ENCODE results near the gene PLCL2.

The PLCL2 gene

DNA sequence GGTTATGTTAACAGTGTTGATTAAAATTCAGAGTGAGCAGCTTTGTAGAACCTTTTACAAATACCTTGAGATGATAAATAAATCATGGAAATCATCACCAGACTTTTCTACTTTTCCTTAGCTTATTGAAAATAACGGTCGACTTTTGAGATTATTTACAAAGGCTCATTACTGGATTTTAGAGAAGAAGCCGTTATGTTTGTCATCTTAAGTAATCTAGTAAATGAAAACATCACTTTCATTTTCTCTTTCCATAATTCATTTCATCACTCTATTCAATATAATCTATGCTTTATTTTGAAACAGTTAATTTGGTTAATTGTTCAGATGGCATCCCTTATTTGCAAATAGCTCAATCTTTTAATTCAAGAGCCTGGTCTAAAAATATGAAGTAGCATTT lies 3.6 kb downstream of the PLCL2 start:
- Histone ChIP-seq H3K27me3 (ENCODE audit: insufficient read depth, low read length) (peaks cover 3% of the 10 kb centered on the region), H3K4me1 (ENCODE audit: insufficient read depth, low read length) (peaks cover 7% of the 10 kb centered on the region), H2AFZ (ENCODE audit: low read depth, low read length) (no peak overlapping the region), H3K36me3 (ENCODE audit: insufficient read depth, low read length) (no peaks in the 10 kb centered on the region), H3K9me3 (ENCODE audit: low read length) (no peaks in the 10 kb centered on the region), H3K4me3 (ENCODE audit: low read length) (no peak overlapping the region)

DNA sequence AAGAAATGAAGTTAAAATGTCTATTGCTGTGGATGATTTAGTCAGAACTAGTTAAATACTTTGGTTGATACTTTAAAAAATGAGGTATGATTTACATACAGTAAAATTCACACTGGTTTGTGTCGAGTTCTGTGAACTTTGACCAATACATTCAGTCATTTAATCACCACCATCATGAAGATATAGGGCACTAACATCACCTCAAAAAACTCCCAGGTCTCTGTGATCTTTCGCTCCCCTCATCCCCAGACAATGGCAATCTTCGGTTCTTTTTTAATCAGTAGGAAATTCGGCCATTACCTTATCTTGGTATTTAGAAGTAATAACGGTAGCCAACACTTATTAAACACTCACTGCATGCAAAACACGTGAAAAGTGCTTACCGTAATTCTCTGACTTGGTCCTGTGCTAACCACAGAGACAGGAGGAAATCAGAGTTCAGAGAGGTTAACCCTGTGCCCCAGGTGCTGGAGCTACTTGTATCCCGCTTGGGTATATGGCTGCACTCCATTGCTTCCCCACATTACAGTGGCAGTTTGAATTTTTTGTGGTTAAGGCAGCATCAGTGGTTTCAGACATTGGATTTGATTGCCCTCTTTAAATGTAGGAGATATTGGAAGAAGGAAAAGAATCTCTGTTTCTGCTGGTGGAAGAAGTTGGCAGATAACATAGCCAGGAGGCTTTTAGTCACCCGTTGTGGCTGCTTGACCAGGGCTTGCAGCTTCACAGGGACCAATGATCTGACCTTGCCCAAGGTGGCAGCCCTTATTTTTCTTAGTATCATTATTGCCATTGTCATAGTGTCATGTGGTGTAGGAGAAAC lies 4.2 kb downstream of the PLCL2 start:
- Histone ChIP-seq H2AFZ (ENCODE audit: low read depth, low read length) (no peak overlapping the region), H3K4me1 (ENCODE audit: insufficient read depth, low read length) (peaks cover 7% of the 10 kb centered on the region), H3K9me3 (ENCODE audit: low read length) (no peaks in the 10 kb centered on the region), H3K4me3 (ENCODE audit: low read length) (no peak overlapping the region), H3K27me3 (ENCODE audit: insufficient read depth, low read length) (no peaks in the 10 kb centered on the region), H3K36me3 (ENCODE audit: insufficient read depth, low read length) (no peaks in the 10 kb centered on the region)

DNA sequence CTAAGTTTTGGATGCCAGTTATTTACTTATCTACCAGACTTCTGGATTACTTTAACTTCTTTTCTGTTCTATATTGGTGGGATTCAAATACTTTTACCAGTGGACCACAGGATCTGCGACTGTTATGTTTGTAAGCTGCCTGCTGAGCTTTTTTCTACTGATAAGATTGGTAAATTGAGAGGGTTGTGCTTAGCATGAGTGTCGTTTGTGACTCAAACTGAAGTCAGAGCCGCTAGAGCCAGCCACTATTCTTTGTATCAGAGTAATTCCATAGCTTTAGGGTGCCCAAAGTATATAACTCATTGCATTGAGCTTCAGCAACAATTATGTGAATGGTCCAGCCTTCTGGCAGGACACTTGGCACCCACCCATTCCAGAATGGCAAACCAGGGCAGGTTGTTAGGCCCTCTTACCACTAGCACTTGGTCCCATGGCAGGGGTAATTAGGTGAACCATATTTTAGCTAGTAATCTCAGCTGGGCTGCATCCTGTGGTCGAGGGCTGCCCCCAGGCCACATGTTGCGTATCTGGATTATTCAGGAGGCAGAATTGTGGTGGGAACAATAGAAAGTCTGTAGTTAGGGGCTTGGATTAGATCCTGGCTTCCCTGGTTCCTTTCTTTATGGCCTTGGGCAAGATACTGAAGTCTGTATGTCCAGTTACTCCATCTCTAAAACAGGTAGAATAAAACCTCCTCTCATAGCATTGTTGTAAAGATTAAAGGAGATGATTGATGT lies 6.0 kb downstream of the PLCL2 start:
- no peaks in the 10 kb centered on the region for H3K27me3 ChIP-seq (ENCODE audit: insufficient read depth, low read length)

DNA sequence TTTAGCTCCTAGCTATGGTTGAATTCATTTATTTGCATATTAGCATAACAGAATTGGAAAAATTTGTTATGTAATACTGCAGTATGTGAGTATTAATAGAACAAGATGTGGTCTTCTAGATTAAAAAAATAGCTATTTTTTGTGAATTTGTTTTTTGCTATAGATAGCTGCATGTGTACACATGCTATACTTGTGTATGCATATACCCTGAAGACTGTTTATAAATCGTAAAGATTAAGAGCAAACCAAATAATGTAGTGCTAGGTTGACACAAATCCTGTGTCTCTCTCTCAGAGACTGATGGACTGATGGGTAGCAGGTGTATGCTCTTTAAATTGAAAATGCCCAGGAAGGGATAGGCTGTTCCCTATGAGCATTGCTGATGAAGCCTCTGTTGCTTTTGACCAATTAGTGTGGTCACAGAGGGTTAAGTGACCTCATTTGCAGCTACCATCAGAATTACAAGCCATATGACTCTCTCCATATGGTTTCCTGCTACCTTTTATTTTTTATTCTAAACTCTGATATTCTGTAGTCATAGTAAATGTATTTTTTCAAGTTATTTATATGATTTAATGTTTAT lies 9.0 kb downstream of the PLCL2 start:
- Histone ChIP-seq H3K4me3 (ENCODE audit: low read length) (no peak overlapping the region), H3K9me3 (ENCODE audit: low read length) (no peaks in the 10 kb centered on the region), H3K4me1 (ENCODE audit: insufficient read depth, low read length) (no peaks in the 10 kb centered on the region), H3K36me3 (ENCODE audit: insufficient read depth, low read length) (no peaks in the 10 kb centered on the region), H3K27me3 (ENCODE audit: insufficient read depth, low read length) (no peaks in the 10 kb centered on the region), H2AFZ (ENCODE audit: low read depth, low read length) (no peak overlapping the region)

More for the DNA sequence above, 6.0 kb downstream of the PLCL2 start:
- H2AFZ ChIP-seq (ENCODE audit: low read depth, low read length), result no peak overlapping the region
- H3K4me1 ChIP-seq (ENCODE audit: insufficient read depth, low read length), result peaks cover 7% of the 10 kb centered on the region
- no peaks in the 10 kb centered on the region for H3K9me3 ChIP-seq (ENCODE audit: low read length)
- no peaks in the 10 kb centered on the region for H3K36me3 ChIP-seq (ENCODE audit: insufficient read depth, low read length)
- H3K4me3 ChIP-seq (ENCODE audit: low read length), result no peak overlapping the region

DNA sequence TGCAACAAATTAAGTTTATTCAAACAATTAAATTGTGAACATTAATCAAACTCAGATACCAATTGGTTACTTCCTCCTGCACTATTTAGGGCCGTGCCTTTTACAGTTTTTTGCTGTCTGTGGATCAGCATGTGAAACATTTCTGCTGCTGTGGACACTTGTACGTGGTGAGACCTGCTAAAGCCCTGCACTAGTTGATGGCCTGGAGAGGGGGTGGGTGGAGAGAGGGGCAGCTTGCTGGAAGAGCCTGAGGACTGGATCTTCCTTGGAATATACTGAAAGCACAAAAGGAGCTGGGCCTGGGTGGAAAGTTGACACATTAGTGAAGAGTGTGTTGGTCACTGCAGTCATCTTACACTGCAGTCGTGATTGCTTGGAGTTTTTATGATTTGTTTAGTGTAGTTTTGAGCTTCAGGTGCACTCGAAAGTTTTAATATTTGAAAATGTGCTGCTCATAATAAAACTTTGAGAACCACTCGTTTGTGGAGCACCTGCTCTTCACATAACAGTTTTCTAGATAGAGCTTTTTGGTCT lies 11.4 kb downstream of the PLCL2 start:
- no peaks in the 10 kb centered on the region for H3K9me3 ChIP-seq (ENCODE audit: low read length)
- H2AFZ ChIP-seq (ENCODE audit: low read depth, low read length), result no peak overlapping the region
- H3K4me1 ChIP-seq (ENCODE audit: insufficient read depth, low read length), result no peaks in the 10 kb centered on the region
- H3K27me3 ChIP-seq (ENCODE audit: insufficient read depth, low read length), result no peaks in the 10 kb centered on the region
- H3K4me3 ChIP-seq (ENCODE audit: low read length), result no peak overlapping the region
- H3K36me3 ChIP-seq (ENCODE audit: insufficient read depth, low read length), result no peaks in the 10 kb centered on the region

DNA sequence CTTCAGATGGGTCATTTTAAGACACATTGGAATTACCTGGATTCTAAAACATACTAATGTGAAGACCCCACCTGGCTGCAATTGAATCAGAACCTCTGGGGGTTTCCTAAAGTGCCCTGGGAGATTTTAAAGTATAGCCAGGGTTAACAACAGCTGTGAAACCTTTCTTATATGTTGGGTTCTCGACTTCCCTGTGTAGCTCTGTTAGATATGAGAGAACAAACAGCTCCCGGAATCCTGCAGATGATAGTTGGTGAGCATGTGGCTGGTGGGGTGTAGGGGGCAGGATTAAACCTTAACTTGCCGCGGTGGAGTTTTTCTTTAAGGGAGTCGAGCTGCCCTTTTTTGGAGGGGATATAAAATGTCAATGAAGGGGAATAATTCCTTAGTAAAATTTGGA lies 12.1 kb downstream of the PLCL2 start:
- Histone ChIP-seq H3K36me3 (ENCODE audit: insufficient read depth, low read length) (no peaks in the 10 kb centered on the region), H3K27me3 (ENCODE audit: insufficient read depth, low read length) (no peaks in the 10 kb centered on the region), H3K4me1 (ENCODE audit: insufficient read depth, low read length) (no peaks in the 10 kb centered on the region), H2AFZ (ENCODE audit: low read depth, low read length) (no peak overlapping the region), H3K4me3 (ENCODE audit: low read length) (no peak overlapping the region), H3K9me3 (ENCODE audit: low read length) (no peaks in the 10 kb centered on the region)

DNA sequence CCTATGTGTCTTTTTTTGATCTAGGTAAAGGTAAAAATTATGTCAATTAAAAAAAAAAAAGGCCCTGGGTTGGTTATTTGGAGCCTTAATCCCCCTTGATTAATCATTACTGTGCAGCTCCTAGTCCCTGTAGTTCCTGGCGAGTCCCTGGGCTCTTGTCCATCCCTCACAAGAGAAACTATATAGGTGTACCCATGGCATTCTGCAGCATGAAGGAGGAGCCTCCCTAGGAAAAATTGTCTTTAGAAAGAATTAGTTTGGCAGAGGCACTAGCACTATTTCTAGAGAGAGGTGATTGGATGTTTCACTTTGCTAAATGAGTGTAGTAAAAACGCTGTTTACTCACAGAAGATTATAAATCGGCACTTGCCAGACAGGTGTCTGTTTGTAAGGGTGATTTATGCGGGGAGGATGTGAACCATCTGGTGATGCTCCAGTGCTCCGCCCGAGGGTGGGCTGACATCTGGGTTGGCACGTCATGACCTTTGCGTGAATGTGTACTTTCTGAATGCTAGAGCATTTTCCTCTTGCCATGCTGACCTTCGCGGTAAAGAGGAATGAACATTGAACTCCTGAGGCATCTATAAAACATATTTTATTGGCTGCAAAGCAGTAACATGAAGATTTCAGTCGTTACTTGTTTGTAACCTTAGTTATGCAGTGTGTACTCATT lies 12.6 kb downstream of the PLCL2 start:
- Histone ChIP-seq H3K36me3 (ENCODE audit: insufficient read depth, low read length) (no peaks in the 10 kb centered on the region), H3K4me1 (ENCODE audit: insufficient read depth, low read length) (no peaks in the 10 kb centered on the region), H3K9me3 (ENCODE audit: low read length) (no peaks in the 10 kb centered on the region), H3K4me3 (ENCODE audit: low read length) (no peak overlapping the region), H2AFZ (ENCODE audit: low read depth, low read length) (no peak overlapping the region), H3K27me3 (ENCODE audit: insufficient read depth, low read length) (no peaks in the 10 kb centered on the region)

DNA sequence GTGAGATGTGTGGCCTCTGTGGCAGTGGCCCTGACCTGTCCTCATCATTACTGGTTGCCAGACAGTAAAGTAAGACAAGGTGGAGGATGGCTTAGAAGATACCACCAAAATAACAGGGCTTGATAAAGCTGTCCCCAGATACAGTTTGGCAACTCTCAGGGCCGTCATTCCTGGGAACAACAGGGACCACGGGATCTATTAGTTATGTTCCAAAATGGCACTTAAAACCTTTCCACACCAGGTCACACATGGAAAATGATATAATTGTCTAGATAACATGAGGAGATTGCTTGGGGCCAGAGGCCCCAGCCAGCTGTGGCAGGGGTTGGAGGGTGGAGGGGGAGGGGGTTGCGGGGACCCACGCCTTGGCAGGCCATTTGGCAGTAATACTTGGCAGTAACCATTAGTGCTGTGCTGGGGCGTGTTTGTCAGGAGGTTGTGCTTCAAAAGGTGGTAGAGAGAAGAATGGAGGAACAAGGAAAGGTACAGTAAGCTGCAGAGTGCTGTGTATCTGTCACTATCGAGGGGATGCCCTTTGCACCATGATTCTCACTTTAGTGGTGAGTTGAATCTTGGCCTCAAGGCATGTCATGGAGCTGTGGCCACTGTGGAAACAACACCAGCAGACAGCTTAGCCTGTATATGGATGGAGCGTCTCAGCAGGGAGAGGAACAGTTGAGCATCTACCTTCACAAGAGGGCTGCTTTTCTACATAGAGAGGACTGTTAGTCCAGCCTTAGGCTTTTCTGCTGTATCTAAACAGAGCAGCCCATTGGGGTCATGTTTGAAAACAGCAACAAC lies 14.0 kb downstream of the PLCL2 start:
- Histone ChIP-seq H3K4me3 (ENCODE audit: low read length) (no peak overlapping the region), H3K4me1 (ENCODE audit: insufficient read depth, low read length) (no peaks in the 10 kb centered on the region), H2AFZ (ENCODE audit: low read depth, low read length) (no peak overlapping the region), H3K36me3 (ENCODE audit: insufficient read depth, low read length) (no peaks in the 10 kb centered on the region), H3K27me3 (ENCODE audit: insufficient read depth, low read length) (no peaks in the 10 kb centered on the region), H3K9me3 (ENCODE audit: low read length) (no peaks in the 10 kb centered on the region)

DNA sequence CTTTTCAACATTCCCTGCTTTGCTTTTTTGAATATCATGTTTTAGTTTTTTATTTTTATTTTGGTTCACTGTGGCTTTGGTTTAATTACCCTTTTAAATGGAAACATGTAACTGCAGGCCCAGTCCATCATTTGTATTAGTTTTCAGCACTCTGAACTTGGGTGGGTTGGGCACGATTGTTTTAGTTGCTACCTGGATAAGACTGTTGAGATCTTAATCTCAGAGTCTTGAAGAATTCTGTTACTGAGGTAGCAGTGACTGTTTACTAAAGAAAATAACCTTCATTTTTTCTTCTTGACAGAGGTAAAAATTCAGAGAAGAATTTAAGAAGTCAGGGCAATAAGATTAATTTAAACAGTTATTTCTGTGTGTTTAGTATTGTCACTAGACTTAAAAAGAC lies 15.2 kb downstream of the PLCL2 start:
- H2AFZ ChIP-seq (ENCODE audit: low read depth, low read length), result no peak overlapping the region
- no peaks in the 10 kb centered on the region for H3K9me3 ChIP-seq (ENCODE audit: low read length)
- H3K36me3 ChIP-seq (ENCODE audit: insufficient read depth, low read length), result no peaks in the 10 kb centered on the region
- H3K4me3 ChIP-seq (ENCODE audit: low read length), result no peak overlapping the region
- no peaks in the 10 kb centered on the region for H3K27me3 ChIP-seq (ENCODE audit: insufficient read depth, low read length)
- no peaks in the 10 kb centered on the region for H3K4me1 ChIP-seq (ENCODE audit: insufficient read depth, low read length)

DNA sequence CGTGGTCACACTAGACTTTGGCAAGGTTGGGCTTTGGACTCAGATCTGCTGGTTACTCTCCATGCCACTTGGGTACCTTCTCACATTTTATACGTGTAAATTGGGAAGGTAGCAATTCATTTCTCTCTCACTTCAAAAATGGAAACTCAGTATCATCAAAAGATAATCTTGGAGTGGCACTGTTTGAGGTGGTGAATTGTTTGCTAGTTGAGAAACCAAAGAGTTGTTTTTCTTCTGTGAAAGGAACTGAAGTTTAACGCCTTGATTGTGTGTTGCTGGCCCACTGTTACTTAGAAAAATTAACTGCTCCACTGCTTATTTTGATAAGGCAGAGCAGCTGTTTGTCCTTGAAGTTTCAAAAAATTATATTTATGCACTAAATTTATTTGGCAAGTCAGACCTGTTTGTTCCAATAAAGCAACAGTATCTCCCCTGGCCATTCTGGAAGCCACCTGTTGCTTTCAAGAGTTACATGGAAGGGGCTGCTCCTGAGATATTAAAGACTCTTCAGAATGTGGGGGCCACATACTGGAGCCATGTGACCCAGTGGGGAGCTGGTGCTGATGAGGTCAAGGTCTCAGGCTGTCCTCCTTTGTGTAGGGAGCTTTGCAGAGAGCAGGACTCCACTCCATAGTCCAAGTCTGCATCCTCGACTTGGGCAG lies 16.2 kb downstream of the PLCL2 start:
- H3K4me3 ChIP-seq (ENCODE audit: low read length), result no peak overlapping the region
- H3K36me3 ChIP-seq (ENCODE audit: insufficient read depth, low read length), result no peaks in the 10 kb centered on the region
- H3K4me1 ChIP-seq (ENCODE audit: insufficient read depth, low read length), result no peaks in the 10 kb centered on the region
- no peak overlapping the region for H2AFZ ChIP-seq (ENCODE audit: low read depth, low read length)
- no peaks in the 10 kb centered on the region for H3K27me3 ChIP-seq (ENCODE audit: insufficient read depth, low read length)
- no peaks in the 10 kb centered on the region for H3K9me3 ChIP-seq (ENCODE audit: low read length)

DNA sequence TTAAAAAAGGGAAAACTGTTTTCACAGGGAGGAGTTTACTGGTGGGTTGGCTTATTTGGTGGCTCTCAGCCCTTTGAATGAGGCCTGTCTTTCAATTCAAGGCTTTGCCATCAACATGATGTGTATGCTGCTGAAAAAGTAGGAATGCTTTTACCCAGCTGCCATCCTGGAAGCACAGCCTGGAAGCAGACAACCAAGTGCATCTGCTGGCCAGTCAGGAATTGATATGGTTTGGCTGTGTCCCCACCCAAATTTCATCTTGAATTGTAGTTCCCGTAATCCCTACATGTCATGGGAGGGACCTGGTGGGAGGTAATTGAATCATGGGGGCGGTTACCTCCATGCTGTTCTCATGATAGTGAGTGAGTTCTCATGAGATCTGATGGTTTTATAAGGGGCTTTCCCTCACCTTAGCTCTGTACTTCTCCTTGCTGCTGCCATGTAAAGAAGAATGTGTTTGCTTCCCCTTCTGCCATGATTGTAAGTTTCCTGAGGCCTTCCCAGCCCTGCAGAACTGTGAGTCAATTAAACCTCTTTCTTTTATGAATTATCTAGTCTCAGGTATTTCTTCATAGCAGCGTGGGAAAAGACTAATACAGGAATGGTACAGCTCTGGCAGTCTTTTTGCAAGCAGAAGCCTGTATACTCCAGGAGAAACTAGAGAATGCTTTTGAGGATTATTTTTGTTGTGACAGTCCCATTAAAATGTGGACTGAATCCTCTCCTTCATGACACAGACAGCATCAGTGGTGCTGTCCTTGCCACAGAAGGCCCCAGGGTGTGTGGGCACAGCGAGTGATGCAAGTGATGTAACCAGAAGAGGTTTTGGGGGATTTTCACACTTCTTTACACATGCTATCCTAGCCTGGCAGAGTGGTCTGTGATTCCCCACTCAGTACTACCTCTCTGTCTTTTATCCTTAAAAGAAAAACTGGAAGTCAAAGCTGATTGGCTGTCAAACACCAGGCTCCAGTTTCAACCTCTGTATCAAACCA lies 20.0 kb downstream of the PLCL2 start:
- Histone ChIP-seq H3K4me1 (ENCODE audit: insufficient read depth, low read length) (no peaks in the 10 kb centered on the region), H2AFZ (ENCODE audit: low read depth, low read length) (no peak overlapping the region), H3K4me3 (ENCODE audit: low read length) (no peak overlapping the region), H3K9me3 (ENCODE audit: low read length) (no peaks in the 10 kb centered on the region), H3K36me3 (ENCODE audit: insufficient read depth, low read length) (no peaks in the 10 kb centered on the region), H3K27me3 (ENCODE audit: insufficient read depth, low read length) (no peaks in the 10 kb centered on the region)

All from neuron (in vitro differentiated cells).